SK-N-DZ (cell line): ENCODE measurements around the gene NSUN7. TPM values are rescaled to one million over a fixed set of nuclear protein-coding genes. Genes with fewer than 3 reads are reported as not detected.
"Not testable (repeated sequence)": the region's sequence is repeated elsewhere in the genome, so short reads cannot be mapped to it uniquely, and the experiment has no call there.

ENCODE experiments used
- DNase-seq: peaks from one replicate; pipeline ENCODE4 v3.0.0-alpha.2; 2015; ENCODE audit warnings: low spot score
- polyA plus RNA-seq, 2 experiments: library from polyadenylated mRNA; depleted of rRNA; stranded (reverse); fragments of >200 nt; gene quantifications; 2 replicates each; pipeline ENCODE4 v1.2.3, GENCODE V29; 2014

NSUN7 gene, protein sequence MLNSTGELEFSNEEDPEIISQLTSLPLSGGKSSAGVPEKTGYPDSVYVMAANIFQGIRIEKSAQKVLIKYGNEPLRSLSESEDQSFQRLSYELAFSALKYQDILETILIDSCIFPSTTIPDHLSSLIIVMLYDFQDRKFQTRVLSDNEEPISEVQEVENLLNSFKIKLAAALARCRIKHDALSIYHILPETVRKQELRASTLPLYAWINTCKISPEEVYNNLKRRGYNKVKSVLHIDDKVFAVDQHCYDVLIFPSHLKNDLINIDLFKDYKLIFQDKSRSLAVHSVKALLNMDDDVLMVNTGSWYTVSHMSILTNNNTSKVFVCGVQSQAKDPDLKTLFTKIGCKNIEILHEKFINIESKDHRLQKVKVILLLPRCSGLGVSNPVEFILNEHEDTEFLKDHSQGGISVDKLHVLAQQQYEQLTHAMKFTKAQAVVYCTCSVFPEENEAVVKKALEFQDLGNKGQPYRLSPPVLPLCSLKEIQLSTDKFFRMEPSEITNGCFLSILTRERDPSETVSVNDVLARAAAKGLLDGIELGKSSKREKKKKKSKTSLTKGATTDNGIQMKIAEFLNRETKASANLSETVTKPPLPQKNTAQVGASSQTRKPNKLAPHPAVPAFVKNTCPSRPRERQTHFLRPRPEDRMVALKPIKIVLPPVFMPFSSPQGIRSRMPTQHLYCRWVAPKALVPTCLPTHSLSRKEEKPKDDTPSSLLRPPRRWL
- polyA plus RNA-seq (2014; cell fraction: cytosol; rRNA removed), result 0.09 and 0.41 TPM in 2 replicates
- polyA plus RNA-seq (2014; cell fraction: nucleus; rRNA removed), result 0.08 TPM in 1 of 2 replicates, not detected in the other

DNA sequence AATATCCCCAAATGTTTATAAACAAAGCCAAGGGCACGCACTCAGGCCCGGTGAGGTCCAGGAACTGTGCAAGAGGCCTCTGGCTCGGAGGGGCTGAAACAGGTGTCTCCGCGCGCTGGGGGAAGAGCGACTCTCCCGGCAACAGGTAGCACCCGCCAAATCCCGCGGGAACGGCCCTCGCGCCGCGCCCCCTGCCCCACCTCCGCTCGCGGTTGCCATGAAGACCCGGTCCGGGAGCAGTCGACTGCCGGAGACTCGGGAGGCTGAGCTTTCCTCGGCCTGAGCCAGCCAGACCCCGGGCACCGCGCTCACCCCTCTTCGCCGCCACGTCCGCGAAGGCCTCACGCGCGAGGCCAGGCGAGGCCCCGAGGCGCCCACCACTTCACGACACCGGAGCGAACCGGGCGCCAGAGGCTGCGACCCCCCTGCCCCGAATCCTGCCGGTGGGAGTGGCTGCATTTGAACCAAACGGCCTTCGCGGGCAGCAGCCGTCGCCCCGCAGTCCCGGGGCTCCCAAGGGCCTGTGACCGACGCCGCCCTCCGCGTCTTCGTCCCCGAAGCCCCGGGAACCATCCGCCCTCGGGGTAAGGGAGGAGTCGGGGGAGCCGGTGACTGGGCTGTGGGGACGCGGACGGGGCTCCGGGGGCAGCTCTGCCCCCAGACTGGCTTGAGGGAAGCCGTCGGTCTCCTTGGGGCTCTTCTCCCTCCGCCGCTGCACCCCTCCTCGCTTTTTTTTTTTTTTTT is at the start of gene NSUN7:
Gene NSUN7 (plus strand): TSS at position 239 of the 744 bp plus-strand sequence. CDS start 739 bp downstream, outside the sequence.
- peak; percentile 33 for DNase-seq

DNA sequence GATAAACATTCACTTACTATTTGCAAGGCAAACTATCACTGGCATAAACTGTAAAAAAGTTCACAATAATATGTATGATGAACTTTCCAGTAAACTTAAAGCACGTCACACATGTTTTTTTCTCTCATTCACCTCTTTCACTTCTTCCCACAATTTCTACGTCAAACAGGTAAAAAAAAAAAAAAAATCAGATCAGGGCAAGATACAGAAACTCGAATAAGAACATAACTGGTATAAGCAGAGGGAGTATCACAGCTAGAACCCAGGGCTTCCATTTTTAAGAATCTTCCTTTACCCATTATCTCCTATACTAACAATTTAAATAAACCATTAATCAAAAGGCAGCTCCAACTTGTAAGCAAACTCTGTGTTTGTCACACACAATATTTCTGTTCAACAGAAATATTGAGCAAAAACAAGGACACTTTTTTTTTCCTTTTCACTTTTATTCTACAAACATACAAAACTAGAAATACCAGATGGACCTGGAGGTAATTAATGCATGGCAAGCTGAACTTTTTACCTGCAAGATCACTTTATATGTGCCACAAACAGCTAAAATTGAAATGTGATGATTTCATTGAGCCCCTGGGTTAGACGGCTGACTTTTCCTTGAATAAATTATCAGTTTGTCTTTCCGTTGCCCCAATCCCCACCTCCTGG is 47.5 kb upstream of the NSUN7 start:
- no peak for DNase-seq

DNA sequence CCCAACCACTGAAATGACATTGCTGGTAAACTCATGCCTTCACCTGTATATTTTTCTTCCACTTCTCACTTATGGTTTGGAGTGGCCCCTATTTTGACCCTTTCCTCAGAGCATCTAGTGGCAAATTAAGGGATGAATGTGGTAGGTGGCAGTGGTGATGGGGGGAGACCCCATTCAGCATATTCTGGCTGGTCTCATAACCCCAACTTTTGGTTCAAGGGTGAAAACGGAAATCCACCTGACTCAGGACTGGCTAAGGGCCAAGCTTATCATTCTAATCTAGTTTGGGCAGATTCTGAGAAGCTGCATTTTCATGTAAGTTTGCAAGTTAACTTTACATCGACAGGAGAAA is 47.0 kb upstream of the NSUN7 start:
- no peak for DNase-seq

DNA sequence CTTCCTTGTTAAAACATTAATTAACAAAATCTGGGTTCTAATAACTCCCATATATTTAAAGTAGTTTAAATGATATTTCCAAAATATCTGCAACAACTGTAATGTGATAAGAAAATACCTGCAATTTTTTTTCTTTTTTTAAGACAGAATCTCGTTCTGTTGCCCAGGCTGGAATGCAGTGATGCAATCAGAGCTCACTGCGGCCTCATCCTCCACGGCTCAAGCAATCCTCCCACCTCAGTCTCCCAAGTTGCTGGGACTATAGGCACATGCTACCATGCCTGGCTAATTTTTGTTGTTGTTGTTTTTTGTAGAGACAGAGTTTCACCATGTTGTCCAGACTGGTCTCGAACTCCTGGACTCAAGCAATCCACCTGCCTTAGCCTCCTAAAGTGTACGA is 45.7 kb upstream of the NSUN7 start:
- DNase-seq, result no peak

DNA sequence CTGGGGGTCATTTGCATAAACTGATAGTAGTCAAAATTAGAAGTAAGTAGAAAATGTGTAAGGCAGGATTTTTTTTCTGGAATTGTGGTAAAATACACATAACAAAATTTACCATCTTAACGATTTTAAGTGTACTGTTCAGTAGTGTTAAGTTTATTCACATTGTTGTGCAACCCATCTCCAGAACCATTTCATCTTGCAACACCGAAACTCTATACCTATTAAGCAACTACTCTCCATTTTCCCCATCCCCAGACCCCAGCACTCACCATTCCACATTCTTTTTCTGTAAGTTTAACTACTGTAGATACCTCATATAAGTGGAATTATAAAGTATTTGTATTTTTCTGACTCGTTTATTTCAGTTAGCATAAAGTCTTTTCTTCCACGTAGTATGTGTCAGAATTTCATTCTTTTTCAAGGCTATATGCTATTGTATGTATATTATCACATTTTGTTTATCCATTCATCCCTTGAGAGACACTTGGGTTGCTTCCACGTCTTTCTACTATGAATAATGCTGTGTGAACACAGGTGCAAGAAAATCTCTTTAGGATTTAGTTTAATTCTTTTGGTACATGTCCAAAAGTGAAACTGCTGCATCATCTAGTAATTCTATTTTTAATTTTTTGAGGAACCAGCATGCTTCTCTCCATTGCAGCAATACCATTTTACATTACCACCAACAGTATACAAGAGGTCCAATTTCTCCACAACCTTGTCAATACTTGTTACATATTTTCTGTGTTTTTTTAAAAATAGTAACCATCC is 39.1 kb upstream of the NSUN7 start:
- DNase-seq, result no peak

DNA sequence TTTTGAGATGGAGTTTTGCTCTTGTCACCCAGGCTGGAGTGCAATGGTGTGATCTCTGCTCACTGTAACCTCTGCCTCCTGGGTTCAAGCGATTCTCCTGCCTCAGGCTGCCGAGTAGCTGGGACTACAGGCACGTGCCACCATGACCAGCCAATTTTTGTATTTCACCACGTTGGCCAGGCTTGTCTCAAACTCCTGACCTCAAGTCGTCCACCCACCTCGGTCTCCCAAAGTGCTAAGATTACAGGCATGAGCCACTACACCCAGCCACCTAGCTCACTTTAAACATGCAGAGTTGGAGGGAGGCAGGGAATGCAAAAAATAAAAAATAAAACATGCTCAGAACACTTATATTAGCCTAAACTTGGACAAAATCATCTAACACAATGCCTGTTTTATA is 36.8 kb upstream of the NSUN7 start:
- DNase-seq, result not testable (repeated sequence)

DNA sequence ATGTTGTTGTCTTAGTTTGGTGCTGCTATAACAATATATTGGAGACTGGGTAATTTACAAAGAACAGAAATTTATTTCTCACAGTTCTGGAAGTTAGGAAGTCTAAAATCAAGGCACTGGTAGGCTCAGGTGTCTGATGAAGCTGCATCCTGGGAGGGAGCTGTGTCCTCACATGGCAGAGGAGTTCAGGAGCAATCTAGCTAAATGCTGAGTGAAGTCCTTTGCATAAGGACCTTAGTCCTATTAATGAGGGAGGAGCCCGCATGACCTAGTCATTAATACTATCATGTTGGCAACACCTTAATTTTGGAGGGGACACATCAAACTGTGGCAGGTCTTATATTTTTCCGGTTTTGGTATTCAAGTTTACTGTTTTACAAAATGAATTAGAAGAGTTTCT is 36.0 kb upstream of the NSUN7 start:
- DNase-seq, result no peak

DNA sequence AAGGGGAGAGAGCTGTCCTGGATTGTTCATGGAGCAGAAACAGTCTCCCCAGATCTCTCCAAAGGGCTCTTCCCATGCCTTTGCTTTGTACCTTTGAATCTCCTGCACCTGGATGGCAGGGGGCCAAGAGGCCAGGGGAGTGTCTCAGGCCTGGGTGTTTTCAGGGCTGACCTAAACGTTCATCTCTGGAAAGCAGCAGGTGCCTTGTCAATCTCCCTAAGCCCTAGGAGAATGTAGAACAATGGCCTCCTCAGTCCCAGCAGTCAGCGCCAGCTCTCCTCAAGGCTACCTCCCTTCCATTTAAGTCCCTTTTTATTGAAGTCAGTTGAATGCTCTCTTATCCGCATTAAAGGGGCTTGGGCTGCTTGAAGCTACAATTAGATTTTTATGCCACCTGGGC is 31.2 kb upstream of the NSUN7 start:
- DNase-seq, result no peak

DNA sequence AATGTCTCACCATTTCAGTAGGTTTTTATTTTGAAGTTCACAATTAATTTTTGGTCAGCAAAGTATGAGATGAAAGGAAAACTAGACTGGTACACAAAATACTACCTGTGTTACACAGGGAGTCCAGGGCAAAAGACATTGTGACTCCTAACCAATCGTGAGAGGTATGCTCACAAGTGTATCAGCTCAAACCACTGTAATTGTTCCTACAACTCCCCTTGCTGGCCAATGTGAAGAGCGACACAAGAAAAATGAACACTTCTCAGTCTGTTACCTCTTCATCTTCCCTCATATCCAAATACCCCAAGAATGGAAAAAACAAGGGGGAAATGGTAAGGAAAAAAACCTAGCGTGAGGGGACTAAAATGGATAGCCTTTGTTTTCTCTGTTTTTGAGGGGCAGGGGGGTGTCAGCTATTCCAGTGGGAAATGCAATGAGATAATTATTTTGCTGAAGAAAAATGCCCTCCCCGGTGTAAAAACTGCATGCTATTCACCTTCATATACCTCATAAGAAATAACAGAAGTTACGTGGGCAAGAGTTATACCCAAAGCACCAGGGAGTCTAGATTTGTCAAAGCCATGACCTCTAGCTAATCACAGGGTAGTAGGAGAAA is 30.6 kb upstream of the NSUN7 start:
- no peak for DNase-seq

DNA sequence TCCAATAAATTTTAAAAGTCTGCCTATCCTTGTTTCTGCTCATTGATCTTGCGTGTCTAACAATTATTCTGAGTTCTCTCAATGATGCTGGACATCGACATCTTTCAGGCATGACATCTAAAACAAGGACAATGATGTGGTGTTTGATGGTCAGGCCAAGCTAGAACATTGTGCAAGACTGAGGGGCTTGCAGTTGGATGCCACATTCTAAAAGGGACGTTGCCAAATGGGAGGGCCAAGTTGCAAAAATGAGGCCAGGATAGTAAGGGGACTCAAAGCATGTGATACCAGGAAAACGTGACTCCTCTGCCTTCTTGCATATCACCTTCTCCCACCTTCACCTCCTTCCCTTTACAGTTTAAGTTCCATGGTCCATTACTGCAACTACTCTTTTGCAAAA is 29.4 kb upstream of the NSUN7 start:
- DNase-seq, result no peak

DNA sequence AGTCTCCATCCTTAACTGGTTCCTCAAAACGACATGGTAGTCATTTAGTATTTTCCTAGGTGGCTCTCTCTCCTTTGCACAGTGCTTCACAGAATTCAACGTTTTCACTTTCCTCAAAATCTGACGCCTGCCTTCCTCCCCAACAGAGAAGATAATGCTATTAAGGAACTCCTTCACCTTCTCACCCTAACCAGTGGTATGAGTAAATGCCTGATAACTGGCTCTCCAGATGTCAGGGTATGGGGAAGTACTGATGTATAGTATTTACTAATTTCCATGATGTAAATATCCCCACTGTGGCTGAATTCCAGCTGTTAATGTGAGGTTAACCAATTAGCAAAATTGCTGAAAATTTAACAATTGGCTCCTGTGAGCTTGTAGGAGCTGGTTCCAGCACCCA is 28.8 kb upstream of the NSUN7 start:
- no peak for DNase-seq

DNA sequence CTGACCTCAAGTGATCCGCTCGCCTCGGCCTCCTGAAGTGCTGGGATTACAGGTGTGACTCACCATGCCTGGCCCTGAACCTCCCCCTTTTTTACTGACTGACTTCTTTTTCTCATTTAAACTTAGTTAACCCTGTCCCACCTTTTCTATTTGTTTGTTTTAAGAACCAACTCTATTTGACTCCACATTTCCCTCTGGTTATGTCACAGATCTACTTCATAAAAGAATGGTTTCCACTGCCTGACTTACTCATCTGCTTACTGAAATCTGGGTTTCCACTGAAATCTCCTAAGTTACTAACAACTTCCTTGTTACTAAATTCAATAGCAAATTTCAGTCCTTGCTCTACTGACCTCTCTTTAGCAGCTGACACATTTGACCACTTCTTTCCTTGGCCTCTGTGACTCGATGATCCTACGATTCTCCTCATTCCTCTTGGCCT is 28.0 kb upstream of the NSUN7 start:
- DNase-seq, result no peak

DNA sequence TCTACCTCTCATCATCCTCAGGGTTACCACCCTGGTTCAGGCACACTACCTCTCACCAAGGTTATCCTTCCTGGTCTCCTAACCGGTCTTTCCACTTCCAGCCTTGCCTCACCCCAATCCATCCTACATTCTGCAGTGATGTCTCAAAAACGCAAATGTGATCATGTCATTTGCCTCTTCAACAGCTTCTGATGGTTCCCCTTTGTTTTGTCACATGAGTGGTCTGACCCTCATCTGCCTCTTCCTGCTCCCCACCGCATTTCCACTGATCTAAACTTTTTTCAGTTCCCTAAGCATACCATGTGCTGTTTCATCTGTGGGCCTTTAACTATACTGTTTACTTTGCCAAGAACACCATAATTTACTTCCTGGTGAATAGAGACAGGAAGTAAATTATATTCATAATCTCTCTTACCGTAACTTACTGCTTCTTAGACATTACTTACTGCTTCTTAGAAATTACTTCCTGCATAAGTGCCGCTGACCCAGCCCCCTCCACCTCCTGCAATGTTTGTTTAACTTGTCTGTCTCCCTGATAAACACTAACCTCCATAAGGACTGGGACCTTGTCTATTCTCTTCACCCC is 27.1 kb upstream of the NSUN7 start:
- no peak for DNase-seq

DNA sequence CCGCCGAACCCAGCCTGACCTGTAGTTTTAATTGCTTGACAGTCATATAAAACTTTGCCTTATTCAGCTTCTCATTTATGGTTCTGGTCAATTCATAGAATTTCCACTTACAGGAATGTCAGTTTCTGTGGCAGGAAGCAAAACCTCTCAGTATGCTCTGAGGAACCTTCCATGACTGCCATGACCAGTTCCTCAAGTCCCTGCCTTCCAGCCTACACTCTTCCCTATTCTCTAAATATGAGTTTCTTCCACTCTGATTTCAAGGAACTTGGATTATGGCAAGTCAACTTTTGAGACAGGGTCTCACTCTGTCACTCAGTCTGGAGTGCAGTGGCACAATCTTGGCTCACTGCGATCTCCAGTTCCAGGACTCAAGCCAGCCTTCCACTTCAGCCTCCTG is 26.0 kb upstream of the NSUN7 start:
- DNase-seq, result no peak

DNA sequence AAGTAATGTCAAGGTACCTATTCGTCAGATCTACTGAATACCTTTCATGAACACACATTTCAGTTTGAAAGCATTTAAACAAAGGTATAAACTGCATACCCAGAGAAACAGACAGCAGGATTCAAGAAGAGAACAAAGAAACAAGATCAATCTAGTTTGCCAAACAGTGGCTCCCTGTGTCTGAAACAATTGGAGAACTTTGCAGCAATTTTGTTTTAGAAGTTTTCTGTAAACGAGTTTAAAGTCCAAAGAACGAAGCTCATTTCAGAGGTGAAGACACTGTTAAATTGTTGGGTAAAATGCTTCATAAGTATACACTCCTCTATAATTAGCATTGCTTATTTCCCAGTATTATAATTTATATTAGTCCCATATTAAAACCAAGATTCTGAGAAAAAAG is 21.4 kb upstream of the NSUN7 start:
- no peak for DNase-seq

DNA sequence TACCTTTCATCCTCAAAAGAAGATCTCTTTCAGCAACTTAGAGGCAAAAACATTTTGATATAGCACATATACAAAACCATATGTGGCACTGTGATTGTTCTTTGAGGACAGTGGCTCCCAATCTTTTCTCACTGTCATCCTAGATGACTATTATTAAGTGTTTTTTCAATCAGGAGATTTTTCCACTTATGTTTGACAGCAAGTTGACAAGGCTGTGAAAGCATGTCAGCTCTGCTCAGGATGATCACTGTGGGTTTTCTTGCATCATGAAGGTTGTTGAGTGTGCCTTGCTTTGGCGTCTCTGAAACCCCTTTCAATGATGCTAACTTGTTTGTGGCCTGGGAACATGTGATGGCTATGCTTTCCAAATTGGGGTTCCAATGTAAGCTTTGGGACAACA is 20.2 kb upstream of the NSUN7 start:
- DNase-seq, result no peak

DNA sequence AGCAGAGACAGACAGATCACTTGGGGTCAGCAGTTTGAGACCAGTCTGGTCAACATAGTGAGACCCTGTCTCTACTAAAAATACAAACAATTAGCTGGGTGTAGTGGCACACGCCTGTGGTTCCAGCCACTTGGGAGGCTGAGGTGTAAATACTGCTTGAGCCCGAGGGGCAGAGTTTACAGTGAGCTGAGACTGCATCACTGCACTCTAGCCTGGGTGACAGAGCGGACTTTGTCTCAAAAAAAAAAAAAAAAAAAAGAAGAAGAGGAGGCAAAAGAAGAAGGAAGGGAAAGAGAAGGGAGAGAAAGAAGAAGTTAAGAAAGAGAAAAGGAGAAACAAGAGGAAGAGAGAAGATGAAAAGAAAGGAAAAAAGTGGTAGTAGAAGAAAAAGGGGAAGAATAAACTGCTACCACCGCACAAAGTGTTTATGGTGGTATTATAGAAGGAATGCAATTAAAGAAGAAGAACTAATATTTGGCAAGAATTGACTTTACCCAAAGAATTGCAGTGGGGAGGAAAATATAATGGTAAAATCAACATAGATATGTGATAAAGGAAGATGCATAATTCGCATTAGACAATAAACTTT is 19.6 kb upstream of the NSUN7 start:
- no peak for DNase-seq

DNA sequence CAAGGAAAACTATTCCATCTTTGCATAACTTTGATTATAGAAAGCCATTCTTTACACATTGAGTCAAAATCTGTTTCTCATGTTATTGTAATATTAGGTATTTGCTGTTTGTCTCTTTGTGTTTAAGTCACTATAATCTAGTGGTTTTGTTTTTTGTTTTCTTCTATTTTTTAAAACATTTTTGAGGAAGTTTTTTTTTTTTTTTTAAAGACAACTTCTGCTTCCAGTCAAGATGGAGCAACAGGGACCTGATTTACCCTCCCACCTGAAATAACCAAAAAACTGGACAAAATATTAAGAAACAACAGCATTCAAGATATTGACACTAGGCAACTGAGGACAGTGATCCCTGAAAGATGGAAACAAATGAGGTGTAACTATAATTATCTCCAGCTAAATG is 18.4 kb upstream of the NSUN7 start:
- DNase-seq, result no peak

DNA sequence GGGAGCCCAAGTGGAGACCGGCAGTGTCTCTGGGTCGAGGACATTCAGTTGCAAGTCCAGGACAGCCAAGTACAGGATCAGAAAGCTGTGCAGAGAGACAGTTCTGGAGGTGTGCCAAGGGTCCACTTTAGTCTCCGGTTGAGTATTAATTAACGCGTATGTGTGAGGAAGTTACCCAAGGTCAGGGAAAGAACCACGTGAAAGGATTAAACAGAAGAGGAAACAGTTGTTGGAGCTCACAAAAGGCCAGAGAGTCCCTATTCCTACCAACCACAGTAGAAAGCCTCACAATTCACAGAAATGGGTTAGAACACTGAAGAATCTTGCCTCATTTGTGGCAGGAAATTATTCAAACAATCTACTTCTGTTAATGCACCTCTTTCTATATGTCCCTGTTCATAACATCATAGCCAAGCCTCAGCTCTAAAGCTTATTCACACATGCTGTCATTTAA is 17.9 kb upstream of the NSUN7 start:
- DNase-seq, result no peak

DNA sequence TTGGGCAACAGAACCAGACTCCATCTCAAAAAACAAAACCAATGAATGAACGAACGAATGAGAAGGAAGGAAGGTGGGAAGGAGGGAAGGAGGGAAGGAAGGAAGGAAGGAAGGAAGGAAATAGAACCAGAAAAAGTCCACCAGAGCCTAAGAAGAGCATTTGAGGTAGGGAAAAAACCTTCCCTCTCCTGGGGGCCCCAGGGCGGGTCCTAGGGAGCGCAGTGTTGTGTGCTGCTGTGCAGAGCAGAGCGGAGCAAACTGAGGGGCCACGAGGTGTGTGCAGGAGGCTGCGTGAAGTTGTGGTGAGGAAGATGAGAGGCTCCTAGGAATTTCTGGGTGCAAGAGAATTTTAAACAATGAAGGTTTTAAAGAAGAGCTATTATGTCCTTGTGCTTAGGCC is 16.0 kb upstream of the NSUN7 start:
- no peak for DNase-seq
